Neural crest cell (in vitro differentiated cells): ENCODE measurements around the gene PANX3. TPM values are rescaled to one million over a fixed set of nuclear protein-coding genes. Genes with fewer than 3 reads are reported as not detected.

ENCODE experiments used
- DNase-seq: peaks from one replicate; pipeline ENCODE4 v3.0.0; 2021; ENCODE audit warnings: low read depth, mixed read lengths, low spot score
- H3K27ac Mint-ChIP-seq: one replicate; pipeline ENCODE4 v1.8.0; 2021; ENCODE audit warnings: mild to moderate bottlenecking, mixed read lengths; ENCODE audit not compliant: unreplicated experiment
- H3K27me3 Mint-ChIP-seq: 2 replicates; pipeline ENCODE4 v1.8.0; 2021; ENCODE audit warnings: low read depth, mild to moderate bottlenecking, mixed read lengths
- H3K36me3 Mint-ChIP-seq: 2 replicates; pipeline ENCODE4 v1.8.0; 2021; ENCODE audit warnings: low read depth, mild to moderate bottlenecking, mixed read lengths
- H3K4me1 Mint-ChIP-seq: 2 replicates; pipeline ENCODE4 v1.8.0; 2021; ENCODE audit warnings: mixed read lengths
- H3K4me3 Mint-ChIP-seq: one replicate; pipeline ENCODE4 v1.8.0; 2021; ENCODE audit warnings: mild to moderate bottlenecking, mixed read lengths
- H3K9me3 Mint-ChIP-seq: 2 replicates; pipeline ENCODE4 v1.8.0; 2021; ENCODE audit warnings: mixed read lengths
- total RNA-seq: library from RNA; stranded (reverse); gene quantifications from 2 replicates; pipeline ENCODE4 v1.2.1, GENCODE V29; 2021
- TF ChIP-seq, protein P1 (sequence below): fragments of 200-600 bp; sonication (generic); conservative IDR thresholded peaks from 2 replicates; pipeline ENCODE4 v1.5.0; 2021; ENCODE audit warnings: antibody characterized with exemption, mild to moderate bottlenecking

PANX3 gene
- total RNA-seq, 1 donor from 2014 or later = not detected

DNA sequence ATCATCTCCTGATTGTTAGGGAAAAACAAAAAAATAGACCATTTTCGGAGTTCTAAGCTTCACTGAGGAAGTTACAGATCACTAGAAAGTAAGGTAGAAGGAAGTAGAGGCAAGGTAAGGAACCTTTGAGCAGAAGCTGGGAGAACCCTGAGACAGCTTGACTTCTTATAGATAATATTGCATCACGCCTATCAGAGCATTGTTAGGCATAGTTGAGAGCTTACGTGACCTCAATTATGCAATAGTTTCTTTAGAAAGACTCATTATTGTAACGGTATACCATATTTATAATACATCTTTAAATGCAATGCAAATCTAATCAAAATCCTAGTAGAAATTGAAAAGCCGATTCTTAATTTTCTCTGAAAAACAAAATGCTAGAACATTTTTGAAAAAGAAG, 16.3 kb downstream of the PANX3 start:
- H3K27me3 Mint-ChIP-seq = no peaks in the 10 kb centered on the region
- peaks cover 8% of the 10 kb centered on the region for H3K36me3 Mint-ChIP-seq

DNA sequence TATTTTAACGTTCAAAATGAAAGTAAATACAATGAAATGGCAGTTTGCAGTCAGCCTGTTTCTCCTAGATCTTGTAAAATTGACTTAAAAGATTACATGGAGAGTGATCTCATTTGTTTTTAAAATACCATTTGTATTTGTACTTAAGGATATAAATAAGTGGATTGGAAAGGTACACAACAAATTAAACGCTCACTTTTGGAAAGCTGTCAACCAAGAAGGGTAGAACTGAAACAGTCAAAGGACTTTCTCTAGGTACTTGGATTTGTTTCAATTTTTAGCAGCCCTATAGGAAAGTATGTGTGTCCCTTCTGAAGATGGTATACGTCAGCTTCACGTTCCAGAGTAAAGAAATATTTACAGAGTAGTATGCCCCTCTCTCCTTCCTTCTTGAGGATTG, 18.7 kb downstream of the PANX3 start:
- no peak for DNase-seq
- TF ChIP-seq, protein P1, sequence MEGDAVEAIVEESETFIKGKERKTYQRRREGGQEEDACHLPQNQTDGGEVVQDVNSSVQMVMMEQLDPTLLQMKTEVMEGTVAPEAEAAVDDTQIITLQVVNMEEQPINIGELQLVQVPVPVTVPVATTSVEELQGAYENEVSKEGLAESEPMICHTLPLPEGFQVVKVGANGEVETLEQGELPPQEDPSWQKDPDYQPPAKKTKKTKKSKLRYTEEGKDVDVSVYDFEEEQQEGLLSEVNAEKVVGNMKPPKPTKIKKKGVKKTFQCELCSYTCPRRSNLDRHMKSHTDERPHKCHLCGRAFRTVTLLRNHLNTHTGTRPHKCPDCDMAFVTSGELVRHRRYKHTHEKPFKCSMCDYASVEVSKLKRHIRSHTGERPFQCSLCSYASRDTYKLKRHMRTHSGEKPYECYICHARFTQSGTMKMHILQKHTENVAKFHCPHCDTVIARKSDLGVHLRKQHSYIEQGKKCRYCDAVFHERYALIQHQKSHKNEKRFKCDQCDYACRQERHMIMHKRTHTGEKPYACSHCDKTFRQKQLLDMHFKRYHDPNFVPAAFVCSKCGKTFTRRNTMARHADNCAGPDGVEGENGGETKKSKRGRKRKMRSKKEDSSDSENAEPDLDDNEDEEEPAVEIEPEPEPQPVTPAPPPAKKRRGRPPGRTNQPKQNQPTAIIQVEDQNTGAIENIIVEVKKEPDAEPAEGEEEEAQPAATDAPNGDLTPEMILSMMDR = no peak
- Mint-ChIP-seq H3K9me3 (no peaks in the 10 kb centered on the region), H3K4me3 (no peak overlapping the region), H3K27ac (no peak overlapping the region), H3K27me3 (no peaks in the 10 kb centered on the region), H3K4me1 (no peaks in the 10 kb centered on the region), H3K36me3 (peaks cover 8% of the 10 kb centered on the region)

More for the DNA sequence above, 16.3 kb downstream of the PANX3 start:
- Mint-ChIP-seq H3K9me3 (no peaks in the 10 kb centered on the region), H3K4me1 (peaks cover 15% of the 10 kb centered on the region), H3K27ac (no peak overlapping the region), H3K4me3 (no peak overlapping the region)
- DNase-seq = no peak
- TF ChIP-seq, protein P1 = no peak

DNA sequence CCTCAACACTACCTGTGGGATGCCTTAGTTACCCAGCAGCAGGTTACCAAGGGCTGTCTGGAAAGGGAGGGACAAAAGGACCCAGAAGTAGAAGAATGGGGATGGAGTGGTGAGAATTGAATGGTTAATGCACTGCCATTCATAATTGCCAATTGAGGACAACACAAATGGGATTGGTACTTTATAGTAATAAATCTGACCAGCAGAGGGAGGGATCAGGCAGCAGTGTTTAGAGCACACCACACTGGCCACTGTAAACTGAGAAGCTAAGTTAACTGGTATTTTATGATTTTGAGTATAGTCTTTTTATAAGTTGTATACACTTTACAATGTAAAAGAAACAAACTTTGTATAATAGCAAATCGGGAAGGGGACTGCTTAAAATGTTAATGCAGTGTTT, 22.1 kb downstream of the PANX3 start:
- Mint-ChIP-seq H3K4me3 (no peak overlapping the region), H3K27me3 (no peaks in the 10 kb centered on the region), H3K4me1 (peaks cover 1% of the 10 kb centered on the region), H3K27ac (no peak overlapping the region), H3K9me3 (no peaks in the 10 kb centered on the region), H3K36me3 (peaks cover 7% of the 10 kb centered on the region)
- TF ChIP-seq, protein P1 = peak; percentile 46
- no peak for DNase-seq

DNA sequence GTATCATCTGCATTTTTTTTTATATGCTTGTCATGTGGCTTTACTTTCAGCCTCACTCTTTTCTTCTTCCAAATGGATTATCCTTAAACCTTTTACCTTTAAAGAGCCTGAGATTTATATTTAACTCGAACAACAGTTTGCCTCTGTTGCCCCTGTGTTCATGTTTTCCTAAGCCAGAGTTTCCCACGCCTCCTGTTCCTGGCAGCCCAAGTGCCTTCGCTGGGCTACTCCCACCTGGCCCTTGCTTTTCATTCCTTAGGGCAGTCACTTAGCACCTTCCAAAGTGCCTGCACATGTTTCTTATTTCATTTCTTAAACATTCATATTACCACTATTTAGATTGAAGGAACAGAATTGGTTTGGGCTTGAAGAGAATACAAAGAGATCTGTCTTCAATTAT, 24.7 kb downstream of the PANX3 start:
- no peaks in the 10 kb centered on the region for H3K9me3 Mint-ChIP-seq
- H3K27ac Mint-ChIP-seq = no peak overlapping the region
- no peak overlapping the region for H3K4me3 Mint-ChIP-seq
- H3K27me3 Mint-ChIP-seq = no peaks in the 10 kb centered on the region
- TF ChIP-seq, protein P1 = no peak
- no peak for DNase-seq
- peaks cover 6% of the 10 kb centered on the region for H3K4me1 Mint-ChIP-seq
- H3K36me3 Mint-ChIP-seq = peaks cover 13% of the 10 kb centered on the region

DNA sequence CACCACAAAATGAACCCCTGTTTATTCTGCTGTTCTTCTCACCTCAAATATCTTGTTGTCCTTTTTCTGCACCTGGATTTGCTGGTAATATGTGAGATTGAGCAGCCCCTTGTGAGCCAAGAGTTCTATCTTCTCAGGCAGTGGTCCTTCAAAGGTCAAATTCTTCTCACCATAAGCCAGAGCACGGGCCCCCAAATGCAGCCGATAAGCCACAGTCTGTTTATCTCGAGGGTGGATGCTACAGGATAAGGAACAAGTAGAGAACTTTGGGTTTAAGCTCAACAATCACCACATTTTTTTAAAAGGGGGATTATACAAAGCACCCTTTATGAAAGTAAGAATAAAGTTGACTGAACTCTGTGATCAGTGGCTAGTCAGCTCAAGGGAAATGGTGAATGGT, 27.3 kb downstream of the PANX3 start:
- H3K4me1 Mint-ChIP-seq = peaks cover 6% of the 10 kb centered on the region
- no peaks in the 10 kb centered on the region for H3K27me3 Mint-ChIP-seq
- DNase-seq = no peak
- H3K27ac Mint-ChIP-seq = no peak overlapping the region
- TF ChIP-seq, protein P1 = no peak
- H3K9me3 Mint-ChIP-seq = no peaks in the 10 kb centered on the region
- peaks cover 13% of the 10 kb centered on the region for H3K36me3 Mint-ChIP-seq
- H3K4me3 Mint-ChIP-seq = no peak overlapping the region

DNA sequence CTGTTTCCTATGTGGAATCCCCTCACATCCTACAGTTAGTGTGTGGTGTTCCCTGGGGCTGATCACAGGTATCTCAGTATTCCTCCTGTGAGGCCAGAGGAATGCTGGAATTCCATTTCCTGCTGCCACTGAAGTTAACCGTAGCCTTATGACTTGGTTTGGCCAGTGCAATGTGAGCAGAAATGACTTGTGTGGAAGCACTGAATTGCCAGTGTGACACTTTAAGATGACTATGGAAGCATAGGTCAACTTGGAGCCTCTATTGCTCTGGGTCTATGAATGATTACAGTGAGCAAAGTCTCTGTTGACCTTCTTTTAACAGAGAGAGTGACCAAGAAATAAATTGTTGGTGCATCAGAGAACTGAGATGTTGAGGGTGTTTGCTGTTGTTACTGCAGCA, 28.0 kb downstream of the PANX3 start:
- TF ChIP-seq, protein P1 = no peak
- no peaks in the 10 kb centered on the region for H3K27me3 Mint-ChIP-seq
- H3K9me3 Mint-ChIP-seq = no peaks in the 10 kb centered on the region

More for the DNA sequence above, 28.0 kb downstream of the PANX3 start:
- peaks cover 13% of the 10 kb centered on the region for H3K36me3 Mint-ChIP-seq
- peaks cover 6% of the 10 kb centered on the region for H3K4me1 Mint-ChIP-seq
- no peak for DNase-seq
- no peak overlapping the region for H3K4me3 Mint-ChIP-seq
- no peak overlapping the region for H3K27ac Mint-ChIP-seq
